IPS-18c (cell line): ENCODE results near the gene ARHGAP35.
"Not testable (repeated sequence)": the region's sequence is repeated elsewhere in the genome, so short reads cannot be mapped to it uniquely, and the experiment has no call there.

Experiments
- H3K4me3 ChIP-seq: 2 replicates; pipeline ENCODE4 v1.7.0; 2013; ENCODE audit warnings: low read depth, mild to moderate bottlenecking, low read length, moderate library complexity; ENCODE audit not compliant: insufficient read depth
- H3K9me3 ChIP-seq: one replicate; pipeline ENCODE4 v1.6.1; 2013; ENCODE audit warnings: mild to moderate bottlenecking, low read length, moderate library complexity; ENCODE audit not compliant: control insufficient read depth, insufficient read depth

ARHGAP35 gene

DNA sequence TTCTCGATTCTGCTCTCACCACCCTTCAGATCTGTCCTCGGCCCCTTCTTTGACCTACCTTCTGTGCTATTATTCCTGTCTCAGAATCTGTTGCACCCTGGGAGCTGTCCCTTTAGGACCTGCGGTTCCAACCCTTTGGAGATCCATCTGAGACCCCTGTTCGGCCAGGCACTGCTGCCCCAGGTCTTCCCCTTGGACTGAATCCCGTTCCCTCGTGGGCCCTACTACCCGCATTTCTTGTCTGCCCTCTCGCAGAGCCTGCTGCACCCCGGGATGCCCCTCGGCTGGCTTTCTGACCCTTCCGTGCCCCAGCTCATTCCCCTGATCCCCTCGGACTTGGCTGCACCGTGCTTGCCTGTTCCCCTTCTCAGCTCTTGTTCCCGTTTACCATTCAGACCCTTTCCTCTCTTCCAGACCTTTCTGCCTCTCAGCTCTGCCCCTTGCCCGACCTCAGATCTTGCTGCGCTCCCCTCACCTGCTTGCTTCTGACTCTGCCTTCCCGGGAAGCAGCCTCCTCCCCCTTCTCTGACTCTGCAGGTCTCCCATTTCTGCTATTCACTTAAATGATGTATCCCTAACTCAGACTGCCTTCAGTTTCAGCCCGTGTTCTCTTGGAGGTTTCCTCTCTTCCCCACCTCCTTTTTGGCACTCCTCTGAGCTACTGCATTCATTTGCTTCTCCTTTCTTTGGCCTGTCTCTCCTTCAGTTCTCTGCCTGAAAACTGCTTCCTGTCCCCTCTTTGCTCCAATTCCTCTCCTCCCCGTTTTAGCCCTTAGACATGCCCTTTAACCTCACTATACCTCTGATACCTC, 1.1 kb downstream of the ARHGAP35 start:
- Histone ChIP-seq H3K4me3 (peak overlapping the region; percentile 79), H3K9me3 (no peaks in the 10 kb centered on the region)

DNA sequence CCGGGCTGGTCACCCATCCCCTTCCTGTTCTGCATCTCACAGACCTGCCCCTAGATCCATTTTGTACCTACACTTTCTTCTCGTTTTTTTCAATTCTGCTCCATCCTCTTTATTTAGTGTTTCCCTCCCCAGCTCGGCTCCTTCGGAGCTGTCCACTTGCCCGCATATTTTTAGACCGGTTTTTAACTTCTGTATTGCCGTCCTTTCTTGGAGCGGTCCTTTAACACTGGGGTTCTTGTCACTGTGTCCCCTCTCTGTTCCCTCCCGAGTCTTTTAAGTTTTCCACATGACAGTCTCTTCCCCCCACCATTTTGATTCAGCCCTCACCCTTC, 1.7 kb downstream of the ARHGAP35 start:
- H3K9me3 ChIP-seq = no peaks in the 10 kb centered on the region
- peak overlapping the region; percentile 79 for H3K4me3 ChIP-seq

- H3K4me3 ChIP-seq = peak overlapping the region; percentile 79
Measured at GRCh38 chr19:46862974-46863632, 2.3 kb downstream of the ARHGAP35 start.

GRCh38 chr19:46863818-46864629, 3.2 kb downstream of the ARHGAP35 start:
- H3K9me3 ChIP-seq = no peaks in the 10 kb centered on the region
- H3K4me3 ChIP-seq = peak overlapping the region; percentile 79

More at GRCh38 chr19:46862974-46863632, 2.3 kb downstream of the ARHGAP35 start:
- no peaks in the 10 kb centered on the region for H3K9me3 ChIP-seq

GRCh38 chr19:46866407-46867136, 5.8 kb downstream of the ARHGAP35 start:
- Histone ChIP-seq H3K4me3 (no peak overlapping the region), H3K9me3 (no peaks in the 10 kb centered on the region)

GRCh38 chr19:46867170-46867569, 6.4 kb downstream of the ARHGAP35 start:
- H3K4me3 ChIP-seq = no peak overlapping the region
- no peaks in the 10 kb centered on the region for H3K9me3 ChIP-seq

GRCh38 chr19:46868025-46868802, 7.4 kb downstream of the ARHGAP35 start:
- no peak overlapping the region for H3K4me3 ChIP-seq
- no peaks in the 10 kb centered on the region for H3K9me3 ChIP-seq

GRCh38 chr19:46871173-46871572, 10.4 kb downstream of the ARHGAP35 start:
- not testable (repeated sequence) for H3K4me3 ChIP-seq, H3K9me3 ChIP-seq

GRCh38 chr19:46872967-46873366, 12.2 kb downstream of the ARHGAP35 start:
- no peaks in the 10 kb centered on the region for H3K9me3 ChIP-seq

GRCh38 chr19:46875234-46875633, 14.4 kb downstream of the ARHGAP35 start:
- H3K4me3 ChIP-seq = no peak overlapping the region
- no peaks in the 10 kb centered on the region for H3K9me3 ChIP-seq

More at GRCh38 chr19:46872967-46873366, 12.2 kb downstream of the ARHGAP35 start:
- H3K4me3 ChIP-seq = no peak overlapping the region

DNA sequence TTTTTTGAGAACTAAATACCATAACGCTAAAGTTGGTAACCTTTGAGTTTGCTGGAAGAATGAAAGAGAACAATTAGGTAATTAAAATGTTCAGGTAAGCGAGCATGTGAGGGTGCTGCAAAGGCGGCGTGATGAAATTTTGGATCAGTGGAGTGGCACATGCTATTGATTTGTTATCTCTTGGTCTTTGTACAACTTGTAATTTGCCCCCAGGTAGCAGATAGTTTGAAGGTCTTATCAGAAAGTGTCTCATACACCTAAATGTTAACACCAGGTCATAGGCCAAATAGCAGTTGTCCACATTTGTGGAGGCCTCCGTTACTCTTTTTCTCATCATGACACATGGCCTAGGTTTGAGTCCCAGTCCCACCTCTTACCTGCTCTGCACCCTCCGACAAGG, 14.9 kb downstream of the ARHGAP35 start:
- H3K4me3 ChIP-seq = no peak overlapping the region
- no peaks in the 10 kb centered on the region for H3K9me3 ChIP-seq

DNA sequence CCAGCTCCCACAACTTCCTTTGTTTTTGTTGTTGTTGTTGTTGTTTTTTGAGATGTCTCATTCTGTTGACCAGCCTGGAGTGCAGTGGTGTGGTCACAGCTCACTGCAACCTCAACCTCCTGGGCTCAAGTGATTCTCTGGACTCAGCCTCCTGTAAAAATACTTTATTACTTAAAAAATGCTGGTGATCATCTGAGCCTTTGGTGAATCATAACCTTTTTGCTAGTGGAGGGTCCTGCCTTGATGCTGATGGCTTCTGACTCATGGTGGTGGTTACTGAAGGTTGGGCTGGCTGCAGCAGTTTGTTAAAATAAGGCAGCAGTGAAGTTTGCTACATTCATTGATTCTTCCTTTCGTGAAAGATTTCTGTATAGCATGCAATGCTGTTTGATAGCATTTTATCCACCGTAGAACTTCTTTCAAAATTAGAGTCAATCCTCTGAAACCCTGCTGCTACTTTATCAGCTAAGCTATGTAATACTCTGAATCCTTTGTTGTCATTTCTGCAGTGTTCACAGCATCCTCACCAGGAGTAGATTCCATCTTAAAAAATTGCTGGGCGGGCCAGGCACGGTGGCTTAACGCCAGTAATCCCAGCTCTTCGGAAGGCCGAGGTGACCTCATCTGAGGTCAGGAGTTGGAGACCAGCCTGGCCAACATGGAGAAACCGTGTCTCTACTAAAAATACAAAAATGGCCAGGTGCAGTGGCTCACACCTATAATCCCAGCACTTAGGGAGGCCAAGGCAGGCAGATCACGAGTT, 18.0 kb downstream of the ARHGAP35 start:
- H3K4me3 ChIP-seq = no peak overlapping the region
- H3K9me3 ChIP-seq = no peaks in the 10 kb centered on the region

GRCh38 chr19:46880431-46880830, 19.6 kb downstream of the ARHGAP35 start:
- no peaks in the 10 kb centered on the region for H3K9me3 ChIP-seq

DNA sequence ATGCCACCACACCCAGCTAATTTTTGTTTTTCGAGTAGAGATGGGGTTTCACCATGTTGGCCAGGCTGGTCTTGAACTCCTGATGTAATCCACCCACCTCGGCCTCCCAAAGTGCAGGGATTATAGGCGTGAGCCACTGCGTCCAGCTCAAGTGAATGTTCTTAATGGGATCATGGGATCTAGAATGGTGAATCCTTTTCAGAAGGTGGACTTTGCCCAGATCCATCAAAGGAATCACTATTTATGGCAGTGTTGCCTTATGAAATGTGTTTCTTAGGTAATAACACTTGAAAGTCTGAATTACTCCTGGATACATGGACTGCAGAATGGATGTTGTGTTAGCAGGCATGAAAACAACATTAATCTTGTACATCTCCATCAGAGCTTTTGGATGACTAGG, 20.3 kb downstream of the ARHGAP35 start:
- no peaks in the 10 kb centered on the region for H3K9me3 ChIP-seq

More at GRCh38 chr19:46880431-46880830, 19.6 kb downstream of the ARHGAP35 start:
- no peak overlapping the region for H3K4me3 ChIP-seq

DNA sequence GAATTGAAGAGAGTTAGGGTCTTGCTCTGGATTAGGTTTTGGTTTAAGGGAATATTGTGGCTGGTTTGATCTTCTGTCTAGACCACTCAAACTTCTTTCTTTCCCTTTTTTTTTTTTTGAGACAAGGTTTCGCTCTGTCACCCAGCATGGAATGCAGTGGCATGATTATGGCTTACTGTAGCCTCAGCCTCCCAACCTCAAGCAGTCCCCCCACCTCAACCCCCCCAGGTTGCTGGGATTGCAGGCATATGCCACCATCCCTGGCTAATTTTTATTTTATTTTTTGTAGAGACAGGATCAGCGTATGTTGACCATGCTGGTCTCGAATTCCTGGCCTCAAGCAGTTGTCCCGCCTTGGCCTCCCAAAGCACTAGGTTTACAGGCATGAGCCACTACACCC, 21.2 kb downstream of the ARHGAP35 start:
- no peaks in the 10 kb centered on the region for H3K9me3 ChIP-seq
- H3K4me3 ChIP-seq = no peak overlapping the region

More for the DNA sequence above, 20.3 kb downstream of the ARHGAP35 start:
- H3K4me3 ChIP-seq = no peak overlapping the region

- H3K9me3 ChIP-seq, H3K4me3 ChIP-seq: not testable (repeated sequence)
Measured at GRCh38 chr19:46882751-46883150, 22.0 kb downstream of the ARHGAP35 start.
